HG02938 (cell line): ENCODE results near the gene OPRM1.
"Not testable (repeated sequence)": the region's sequence is repeated elsewhere in the genome, so short reads cannot be mapped to it uniquely, and the experiment has no call there.

Experiments
- ATAC-seq: cut with Tn5 transposase; IDR thresholded peaks from one replicate; pipeline ENCODE4 v1.9.1; 2021; ENCODE audit warnings: mild to moderate bottlenecking, moderate library complexity; ENCODE audit not compliant: unreplicated experiment

Gene OPRM1

DNA sequence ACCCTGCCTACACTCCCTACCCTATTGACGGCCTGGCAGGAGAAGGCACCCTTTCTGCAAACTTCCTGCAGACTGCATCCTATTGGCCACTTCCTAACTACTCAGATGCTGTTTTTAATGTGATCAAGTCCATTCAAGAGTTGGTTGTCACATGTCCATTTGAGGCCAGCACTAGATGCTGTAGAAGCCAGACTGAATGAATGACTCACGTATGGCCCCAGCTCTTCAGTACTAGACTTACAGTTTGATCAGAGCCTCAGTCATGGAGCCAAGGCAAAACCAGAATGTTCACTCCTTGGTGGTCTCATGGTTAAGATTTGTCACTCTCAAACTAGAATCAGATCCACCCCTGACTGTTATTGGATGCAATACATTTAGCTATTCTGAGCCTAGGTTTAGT, 101.7 kb downstream of the OPRM1 start:
- no peak for ATAC-seq

DNA sequence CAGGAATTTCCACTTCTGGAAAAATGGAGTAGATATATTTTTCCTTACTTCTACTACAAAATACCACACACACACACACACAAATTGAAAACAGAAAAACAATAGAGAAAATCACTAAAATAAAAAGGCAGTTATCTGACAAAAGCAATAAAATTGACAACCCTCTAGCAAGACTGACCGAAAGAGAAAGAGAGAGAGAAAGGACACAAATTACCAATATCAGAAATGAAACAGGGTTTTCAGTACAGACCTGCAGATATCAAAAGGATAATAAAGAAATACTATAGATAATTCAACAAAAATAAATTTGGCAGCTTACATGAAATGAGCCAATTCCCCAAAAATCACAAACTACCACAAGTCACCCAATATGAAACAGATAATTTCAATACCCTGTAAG, 104.7 kb downstream of the OPRM1 start:
- no peak for ATAC-seq

DNA sequence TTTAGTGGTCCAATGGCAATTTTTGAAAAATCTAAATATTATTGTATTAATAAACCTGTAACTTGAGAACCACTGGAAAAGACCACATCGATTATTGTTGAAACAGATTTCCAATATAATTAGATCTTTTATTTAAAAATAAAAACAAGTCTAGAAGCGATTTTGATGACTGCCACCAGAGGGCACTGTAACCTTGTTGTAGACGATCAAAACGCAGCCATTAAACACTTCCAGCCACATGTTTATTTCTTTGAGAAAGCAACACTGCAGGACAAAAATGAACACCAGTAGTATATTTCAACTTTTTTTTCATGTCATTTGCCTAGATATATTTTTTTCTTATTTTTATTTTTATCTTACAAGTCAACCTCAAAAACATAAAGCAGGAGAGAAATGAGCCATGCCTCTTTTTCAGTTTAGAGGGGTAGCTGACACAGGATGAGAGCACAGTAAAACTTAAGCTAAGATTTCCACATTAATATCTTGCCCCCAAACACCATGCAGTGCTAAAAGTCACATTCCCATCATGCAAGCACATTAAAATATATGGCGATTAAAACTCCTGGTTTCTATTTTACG, 115.4 kb downstream of the OPRM1 start:
- ATAC-seq: no peak

DNA sequence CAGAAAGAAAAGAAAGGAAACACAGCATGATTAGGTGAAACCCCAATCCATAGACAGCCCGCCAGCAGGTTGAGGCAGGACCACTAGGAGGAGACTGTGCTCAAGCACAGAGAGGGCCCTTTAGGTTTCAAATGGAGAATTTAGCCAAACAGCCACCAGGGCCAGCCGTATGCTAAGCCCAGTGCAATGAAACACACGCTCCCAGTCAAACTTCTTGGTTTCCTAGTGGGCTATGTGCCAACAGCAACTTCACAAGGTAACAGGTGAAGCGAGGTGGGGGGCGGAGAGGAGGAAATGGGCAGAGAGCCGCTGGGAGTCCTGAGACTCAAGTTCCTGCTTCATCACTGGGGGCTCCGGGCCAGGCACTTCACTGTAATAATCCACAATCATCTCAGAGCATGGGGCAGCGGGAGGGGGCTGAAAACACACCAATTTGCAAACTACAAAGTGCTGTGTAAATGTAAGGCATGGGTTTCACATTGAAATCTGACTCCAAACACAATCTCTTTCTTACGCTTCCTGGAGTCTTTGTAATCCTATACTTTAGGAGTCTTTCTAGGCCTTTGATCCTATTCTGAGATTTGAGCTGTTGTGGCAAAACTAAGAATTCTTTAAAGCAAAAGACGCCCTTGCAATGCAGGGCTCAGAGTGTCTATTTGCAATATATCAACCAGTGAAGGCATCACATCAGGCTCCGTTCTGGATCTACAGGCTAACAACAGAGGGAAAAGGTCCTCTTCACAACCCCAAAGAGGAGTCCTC, 117.3 kb downstream of the OPRM1 start:
- ATAC-seq: peak; percentile 77

GRCh38 chr6:154157082-154157481, 118.0 kb downstream of the OPRM1 start:
- ATAC-seq: peak; percentile 47

DNA sequence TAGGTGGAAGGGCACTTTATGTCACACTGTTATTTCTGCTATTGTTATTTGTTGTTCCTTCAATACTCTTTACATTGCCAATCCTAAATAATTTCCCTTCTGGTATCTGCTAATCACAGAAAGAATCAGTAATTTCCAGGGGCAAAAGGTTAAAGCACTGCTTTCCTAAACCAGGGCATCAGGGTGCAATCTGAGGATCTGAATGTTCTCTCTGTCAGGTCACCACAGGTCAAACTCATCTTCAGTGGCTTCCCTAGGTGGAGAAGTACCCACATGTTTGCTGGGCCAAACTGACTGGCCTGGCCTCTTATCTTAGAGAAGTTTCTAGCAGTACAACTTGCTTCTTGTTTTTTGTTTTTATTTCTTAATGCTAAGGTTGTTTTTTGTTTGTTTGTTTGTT, 118.7 kb downstream of the OPRM1 start:
- no peak for ATAC-seq

GRCh38 chr6:154159126-154159525, 120.1 kb downstream of the OPRM1 start:
- ATAC-seq: no peak

GRCh38 chr6:154161689-154162088, 122.6 kb downstream of the OPRM1 start:
- ATAC-seq: peak; percentile 78

DNA sequence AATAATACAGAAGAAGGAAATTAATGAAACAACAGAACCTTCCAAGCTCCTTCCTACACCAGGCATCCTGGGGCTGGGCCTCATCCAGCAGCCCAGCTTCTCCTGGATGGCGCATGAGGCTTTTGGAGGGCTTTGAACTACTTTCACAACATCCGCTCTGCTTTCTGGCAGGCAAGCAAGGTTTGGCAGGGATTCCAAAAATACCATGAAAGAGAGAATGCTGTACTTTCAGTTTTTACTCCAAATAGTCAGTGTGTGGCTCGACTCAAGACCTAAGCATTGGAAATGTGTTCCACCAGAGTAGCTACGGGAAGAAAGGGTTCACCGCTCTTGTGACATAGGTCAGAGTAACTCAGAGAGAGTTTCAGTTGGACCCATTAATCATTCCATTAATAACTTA, 125.4 kb downstream of the OPRM1 start:
- ATAC-seq: no peak

DNA sequence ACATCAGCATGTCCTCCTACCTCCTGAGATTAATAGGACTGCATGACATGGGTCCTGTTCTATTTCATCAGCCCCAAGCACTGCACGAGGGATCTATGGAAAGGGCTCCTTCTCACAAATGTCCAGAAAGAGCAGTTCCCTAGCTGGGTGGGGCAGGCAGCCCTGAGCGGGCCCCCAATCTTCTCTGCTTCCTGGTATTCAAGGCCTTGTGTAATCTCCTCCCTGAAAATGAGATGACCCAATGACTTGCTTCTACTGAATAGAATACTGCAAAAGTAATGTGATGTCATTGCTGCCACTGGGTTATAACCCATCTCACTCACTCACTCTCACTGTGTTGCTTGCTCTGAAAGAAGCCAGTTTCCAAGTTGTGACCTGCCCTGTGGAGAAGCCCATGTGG, 126.4 kb downstream of the OPRM1 start:
- ATAC-seq: no peak

GRCh38 chr6:154166140-154166539, 127.1 kb downstream of the OPRM1 start:
- no peak for ATAC-seq

- no peak for ATAC-seq
Observed at GRCh38 chr6:154167126-154167525, 128.1 kb downstream of the OPRM1 start.

DNA sequence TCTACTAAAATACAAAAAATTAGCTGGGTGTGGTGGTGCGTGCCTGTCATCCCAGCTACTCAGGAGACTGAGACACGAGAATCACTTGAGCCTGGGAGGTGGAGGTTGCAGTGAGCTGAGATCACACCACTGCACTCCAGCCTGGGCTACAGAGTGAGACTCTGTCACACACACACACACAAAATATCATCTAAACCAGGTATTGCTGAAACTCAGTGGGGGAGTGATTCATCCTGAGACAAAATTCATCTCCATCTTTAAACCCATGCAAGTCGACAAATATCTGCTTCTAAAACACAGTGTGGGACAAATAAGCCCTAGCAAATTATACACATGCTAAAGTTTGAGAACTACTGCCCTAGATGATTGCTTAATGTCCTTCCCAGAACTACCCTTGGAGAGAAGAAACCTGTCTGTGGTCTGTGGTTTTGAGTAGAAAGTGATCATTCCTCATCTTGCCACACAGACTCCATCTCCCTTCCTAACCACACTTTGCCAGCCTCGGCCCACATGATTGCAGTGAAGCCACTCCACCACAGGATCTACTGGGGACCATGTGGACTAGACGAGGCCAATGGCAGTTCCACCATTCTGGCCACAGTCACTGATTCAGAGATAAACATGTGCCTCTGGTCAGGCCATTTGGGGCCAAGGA, 130.3 kb downstream of the OPRM1 start:
- no peak for ATAC-seq

- ATAC-seq: no peak
Observed at GRCh38 chr6:154170106-154170505, 131.1 kb downstream of the OPRM1 start.

DNA sequence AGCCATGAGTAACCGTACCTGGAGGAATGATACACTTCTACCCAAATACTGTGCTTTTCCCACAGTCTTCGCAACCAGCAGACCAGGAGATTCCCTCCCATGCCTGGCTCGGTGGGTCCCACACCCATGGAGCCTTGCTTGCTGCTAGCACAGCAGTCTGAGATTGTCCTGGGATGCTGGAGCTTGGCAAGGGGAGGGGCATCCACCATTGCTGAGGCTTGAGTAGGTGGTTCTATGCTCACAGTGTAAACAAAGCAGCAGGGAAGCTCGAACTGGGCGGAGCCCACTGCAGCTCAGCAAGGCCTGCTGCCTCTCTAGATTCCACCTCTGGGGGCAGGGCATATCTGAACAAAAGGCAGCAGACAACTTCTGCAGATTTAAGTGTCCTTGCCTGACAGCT, 133.4 kb downstream of the OPRM1 start:
- not testable (repeated sequence) for ATAC-seq

DNA sequence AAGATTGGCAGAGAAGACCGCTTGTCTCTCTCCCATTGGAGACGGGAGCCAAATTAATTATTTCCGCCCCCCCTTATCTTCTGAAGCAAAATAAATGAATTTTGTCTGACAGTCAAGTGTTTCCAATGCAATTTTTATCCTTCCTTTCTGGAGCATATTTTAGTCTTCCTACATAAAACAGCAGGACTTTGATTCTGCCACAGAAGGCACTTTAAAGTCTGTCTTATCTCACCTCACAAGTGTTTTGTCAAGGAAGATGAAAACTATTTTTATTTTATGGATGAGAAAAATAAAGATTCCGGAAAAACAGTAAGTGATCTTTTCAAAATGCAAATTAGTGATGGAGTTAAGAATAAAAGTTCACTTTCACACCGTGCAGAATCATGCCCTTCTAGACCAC, 140.4 kb downstream of the OPRM1 start:
- ATAC-seq: no peak

DNA sequence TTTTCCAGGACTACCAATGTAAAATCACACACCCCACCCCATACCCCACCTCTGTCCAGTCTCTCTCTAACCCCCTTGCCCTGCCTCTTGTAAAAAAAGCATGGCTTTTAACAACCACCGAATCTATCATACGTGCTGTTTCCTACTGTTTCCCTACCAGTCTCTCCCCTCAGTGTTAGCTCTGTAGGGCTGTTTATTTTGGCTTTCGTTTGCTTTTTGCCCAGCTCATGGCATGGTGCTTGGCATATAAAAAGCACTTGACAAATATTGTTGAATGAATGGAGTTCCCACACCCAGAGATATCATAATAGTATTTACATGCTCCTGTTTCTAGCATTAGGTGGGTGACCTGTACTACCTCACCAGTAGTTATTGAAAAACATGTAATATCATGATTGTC, 148.2 kb downstream of the OPRM1 start:
- no peak for ATAC-seq

GRCh38 chr6:154187714-154188113, 148.7 kb downstream of the OPRM1 start:
- no peak for ATAC-seq

GRCh38 chr6:154196333-154196885, 157.4 kb downstream of the OPRM1 start:
- ATAC-seq: no peak

DNA sequence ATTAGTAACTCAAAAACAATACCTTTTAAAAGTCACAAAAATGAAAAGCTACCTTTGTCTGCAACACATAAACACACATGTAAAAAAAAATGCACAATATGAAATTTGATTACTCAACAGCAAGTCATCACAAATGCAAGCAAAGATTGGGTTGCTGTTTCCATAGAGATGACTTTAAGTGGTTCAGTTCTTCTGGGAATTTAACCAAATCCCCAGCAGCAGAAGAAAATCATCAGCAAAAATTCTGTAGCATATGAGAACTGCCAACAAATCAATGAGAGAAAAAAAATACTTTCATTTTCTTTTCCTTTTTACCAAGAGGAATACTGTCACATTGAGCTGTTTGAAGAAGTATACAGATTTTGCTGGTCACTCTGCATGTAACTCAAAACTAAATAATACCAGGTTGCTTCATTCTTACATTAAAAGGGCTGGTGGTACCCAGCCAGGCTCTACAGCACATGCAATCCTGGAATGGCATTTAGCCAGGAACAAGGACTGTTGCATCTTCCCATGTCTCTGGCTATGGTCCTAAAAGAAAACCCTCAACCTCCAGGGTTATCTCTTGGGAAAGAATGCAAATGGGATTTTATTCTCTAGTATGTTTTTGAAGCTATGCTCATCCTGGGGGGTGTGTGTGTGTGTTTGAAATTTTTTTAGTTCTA, 158.3 kb downstream of the OPRM1 start:
- ATAC-seq: no peak

GRCh38 chr6:154201688-154202087, 162.6 kb downstream of the OPRM1 start:
- not testable (repeated sequence) for ATAC-seq
